GM18519 (cell line): ENCODE data around the gene TMEM45A.

ENCODE experiments used
- ATAC-seq: cut with Tn5 transposase; IDR thresholded peaks from one replicate; pipeline ENCODE4 v1.9.1; 2021; ENCODE audit warnings: mild to moderate bottlenecking, moderate library complexity; ENCODE audit not compliant: unreplicated experiment, low FRiP score

TMEM45A gene

DNA sequence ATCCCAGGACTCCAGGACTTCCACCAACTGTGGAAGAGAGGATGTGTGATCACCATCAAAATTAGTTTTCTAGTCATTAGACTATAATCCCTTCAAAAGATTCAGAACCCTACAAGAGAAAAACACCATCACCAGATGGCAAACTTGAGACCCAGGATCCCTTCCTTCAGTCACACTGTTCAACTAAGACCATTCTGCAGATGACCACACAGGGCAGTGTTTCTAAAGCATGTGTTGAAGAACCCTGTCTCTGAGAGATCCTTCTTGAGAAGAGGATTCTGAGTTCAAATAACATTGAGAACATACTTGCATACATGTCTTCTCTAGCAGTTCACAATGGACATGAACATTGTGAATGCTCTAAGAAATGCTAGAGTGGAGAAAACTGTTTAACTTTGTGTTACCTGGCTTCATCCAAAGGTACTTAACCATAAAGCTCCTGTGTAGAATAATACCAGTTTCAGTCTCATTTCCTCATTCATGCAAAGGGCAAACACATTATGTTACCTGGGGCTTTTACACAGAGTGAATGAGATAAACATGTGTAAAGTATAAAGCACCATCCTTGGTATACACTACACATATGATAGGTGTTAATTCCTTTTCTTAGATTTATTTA lies 114.6 kb downstream of the TMEM45A start:
- peak; percentile 72 for ATAC-seq

DNA sequence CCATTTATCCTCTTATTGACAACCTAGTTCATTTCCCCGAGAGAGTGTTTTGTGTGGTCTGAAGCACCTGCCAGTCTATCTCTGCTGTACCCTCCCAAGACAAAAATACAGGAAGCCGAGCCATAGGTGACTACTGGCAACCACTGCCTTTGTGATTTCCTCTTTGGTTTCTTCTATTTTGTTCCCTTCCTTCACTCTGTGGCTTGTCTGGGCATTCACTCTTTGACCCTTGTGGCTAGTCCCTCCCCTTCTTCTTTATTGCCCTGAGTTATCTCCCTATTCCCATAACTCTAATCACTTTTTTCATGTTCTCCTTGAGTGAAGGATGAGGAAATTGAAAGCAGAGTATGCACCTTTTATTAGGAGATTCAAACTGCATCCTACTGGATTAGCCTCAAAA lies 116.9 kb downstream of the TMEM45A start, which contains the start of gene ADGRG7:
Gene ADGRG7 (plus strand): TSS at position 297 of the 400 bp plus-strand sequence. CDS start 256 bp downstream, outside the sequence.
- ATAC-seq = no peak

DNA sequence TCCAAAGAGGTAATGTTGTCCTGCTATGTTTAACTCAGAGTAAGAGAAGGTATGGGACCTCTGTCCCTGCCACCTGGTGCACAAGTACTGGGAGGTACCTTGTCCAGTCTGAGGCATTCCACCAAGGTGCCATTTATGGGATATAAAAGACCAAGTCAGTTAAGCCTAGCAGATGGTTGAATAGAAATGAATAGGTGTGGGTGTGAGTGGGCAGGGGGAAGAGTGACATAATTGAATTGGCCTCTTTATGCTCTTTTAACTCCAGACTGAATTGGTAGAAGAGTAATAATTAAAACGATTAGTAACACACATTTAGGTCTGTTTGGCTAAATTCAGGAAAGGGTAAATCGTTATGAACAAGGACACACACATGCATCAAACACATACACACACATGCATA lies 117.5 kb downstream of the TMEM45A start:
- ATAC-seq = no peak

DNA sequence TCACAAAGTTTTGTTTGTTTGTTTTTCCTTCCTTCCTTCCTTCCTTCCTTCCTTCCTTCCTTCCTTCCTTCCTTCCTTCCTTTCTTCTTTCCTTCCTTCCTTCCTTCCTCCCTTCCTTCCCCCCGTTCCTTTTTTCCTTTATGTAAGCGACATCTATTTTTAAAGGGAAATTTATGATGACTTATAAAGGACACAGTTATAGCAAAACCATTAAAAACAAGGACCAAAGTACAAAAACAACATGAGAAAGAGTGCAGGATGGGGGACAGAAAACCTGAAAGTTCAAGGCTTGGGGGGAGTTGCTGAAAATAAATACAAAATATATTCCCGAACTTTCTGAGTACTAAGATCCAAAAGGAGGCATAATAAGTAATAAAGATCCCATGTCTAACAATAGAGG lies 118.8 kb downstream of the TMEM45A start:
- ATAC-seq = no peak

DNA sequence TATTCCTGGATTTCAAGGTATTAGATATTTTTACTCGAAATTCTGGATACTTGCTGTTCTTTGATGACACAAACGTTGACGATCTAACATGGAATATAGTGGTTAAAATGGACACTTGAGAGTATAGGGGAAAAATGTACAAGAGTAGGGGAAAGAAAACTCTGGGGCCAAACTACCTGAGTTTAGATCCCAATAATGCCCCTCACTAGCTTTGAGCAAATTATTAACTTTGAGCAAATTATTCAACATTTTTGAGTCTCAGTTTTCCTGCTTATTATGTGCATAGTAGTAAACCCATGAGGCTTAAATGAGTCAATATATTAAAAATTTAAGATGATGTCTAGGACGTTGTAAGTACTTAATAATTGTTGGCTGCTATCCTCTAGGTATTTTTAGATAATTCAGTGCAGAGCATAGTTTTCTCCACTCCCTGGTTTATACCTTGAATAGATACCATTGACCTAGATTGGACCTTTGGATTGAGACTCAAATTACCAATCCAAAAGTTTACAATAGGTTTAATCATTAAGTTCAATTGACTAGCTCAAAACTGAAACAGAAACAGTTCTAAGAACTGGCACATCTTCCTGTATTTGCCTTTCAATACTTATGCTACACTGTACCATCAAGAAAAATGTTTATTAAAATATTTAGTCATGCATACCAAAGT lies 121.4 kb downstream of the TMEM45A start:
- ATAC-seq = no peak

DNA sequence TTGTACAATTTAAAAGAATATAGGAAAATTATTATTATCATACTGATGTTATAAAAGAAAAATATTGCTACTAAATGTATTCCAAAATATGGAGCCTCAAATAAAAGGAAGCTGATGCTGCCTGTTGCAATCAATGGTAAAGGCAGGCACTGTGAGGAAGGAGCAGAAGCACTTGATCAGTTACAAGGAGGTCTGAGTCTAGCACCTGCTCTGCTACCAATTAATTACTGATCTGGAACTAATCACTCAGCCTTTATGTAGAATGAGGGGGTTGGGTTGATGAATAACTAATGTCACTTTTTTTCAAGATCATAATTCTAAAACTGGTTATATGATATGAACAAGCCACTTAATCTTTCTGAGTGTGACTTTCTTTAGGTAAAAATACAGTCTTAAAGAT lies 122.5 kb downstream of the TMEM45A start:
- no peak for ATAC-seq

DNA sequence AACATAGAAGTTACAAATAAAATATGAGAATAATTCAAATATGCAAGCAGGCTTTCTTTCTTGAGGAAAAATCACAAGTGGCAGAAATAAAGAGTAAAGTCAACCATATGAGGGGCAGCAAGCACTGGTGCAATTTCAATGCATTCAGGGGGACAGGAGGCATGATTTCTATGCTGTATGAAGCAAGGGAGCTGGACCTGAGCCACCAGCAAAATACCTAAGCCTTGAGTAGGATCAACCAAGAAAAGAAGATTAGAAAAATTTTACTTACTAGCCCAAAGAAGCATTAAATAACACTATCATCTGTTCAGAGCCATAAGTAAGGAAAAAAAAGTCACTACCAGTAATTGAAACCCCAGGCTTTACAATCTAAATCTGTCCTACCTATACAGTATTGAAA lies 123.3 kb downstream of the TMEM45A start:
- no peak for ATAC-seq

DNA sequence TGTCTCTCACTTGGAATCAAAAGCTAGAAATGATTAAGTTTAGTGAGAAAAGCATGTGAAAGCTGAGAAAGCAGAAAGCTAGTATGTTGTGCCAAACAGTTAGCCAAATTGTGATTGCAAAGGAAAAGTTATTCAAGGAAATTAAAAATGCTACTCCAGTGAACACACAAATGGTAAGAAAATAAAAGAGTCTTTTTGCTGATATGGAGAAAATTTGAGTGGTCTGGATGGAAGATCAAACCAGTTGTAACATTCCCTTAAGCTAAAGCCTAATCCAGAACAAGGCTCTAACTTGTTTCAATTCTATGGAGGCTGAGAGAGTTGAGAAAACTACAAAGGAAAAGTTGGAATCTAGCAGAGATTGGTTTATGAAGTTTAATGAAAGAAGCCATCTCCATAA lies 128.8 kb downstream of the TMEM45A start:
- ATAC-seq = no peak
